GM12872 (cell line): ENCODE measurements around the gene SLC22A12.

Source experiments
- TF ChIP-seq, protein P1 (sequence below): IDR thresholded peaks from 3 replicates; pipeline ENCODE4 v1.5.1; 2011; ENCODE audit warnings: low read depth, mild to moderate bottlenecking, low read length, moderate library complexity; ENCODE audit not compliant: insufficient read depth

SLC22A12 gene

DNA sequence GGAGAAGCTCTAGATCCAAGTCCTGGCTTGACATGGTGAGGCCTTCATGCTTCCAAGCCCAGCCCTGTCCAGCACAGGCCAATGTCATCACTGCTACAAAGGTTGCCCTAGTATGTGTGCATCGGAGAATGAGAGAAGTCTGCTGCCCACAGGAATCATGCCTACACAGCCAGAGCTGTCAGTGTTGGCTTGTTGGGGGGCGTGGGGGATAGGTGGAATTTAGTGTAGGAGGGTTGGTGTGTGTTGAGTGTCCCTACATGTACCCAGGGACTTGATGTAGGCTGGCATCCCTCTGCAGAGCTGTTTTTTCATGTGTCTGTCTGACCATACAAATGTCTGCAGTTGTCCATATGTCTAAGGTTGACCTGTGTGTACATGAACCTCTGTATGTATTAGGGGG is 37.6 kb downstream of the SLC22A12 start:
- TF ChIP-seq, protein P1, sequence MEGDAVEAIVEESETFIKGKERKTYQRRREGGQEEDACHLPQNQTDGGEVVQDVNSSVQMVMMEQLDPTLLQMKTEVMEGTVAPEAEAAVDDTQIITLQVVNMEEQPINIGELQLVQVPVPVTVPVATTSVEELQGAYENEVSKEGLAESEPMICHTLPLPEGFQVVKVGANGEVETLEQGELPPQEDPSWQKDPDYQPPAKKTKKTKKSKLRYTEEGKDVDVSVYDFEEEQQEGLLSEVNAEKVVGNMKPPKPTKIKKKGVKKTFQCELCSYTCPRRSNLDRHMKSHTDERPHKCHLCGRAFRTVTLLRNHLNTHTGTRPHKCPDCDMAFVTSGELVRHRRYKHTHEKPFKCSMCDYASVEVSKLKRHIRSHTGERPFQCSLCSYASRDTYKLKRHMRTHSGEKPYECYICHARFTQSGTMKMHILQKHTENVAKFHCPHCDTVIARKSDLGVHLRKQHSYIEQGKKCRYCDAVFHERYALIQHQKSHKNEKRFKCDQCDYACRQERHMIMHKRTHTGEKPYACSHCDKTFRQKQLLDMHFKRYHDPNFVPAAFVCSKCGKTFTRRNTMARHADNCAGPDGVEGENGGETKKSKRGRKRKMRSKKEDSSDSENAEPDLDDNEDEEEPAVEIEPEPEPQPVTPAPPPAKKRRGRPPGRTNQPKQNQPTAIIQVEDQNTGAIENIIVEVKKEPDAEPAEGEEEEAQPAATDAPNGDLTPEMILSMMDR, result no peak

- TF ChIP-seq, protein P1, result no peak
Measured at GRCh38 chr11:64629103-64629502, 38.1 kb downstream of the SLC22A12 start.

DNA sequence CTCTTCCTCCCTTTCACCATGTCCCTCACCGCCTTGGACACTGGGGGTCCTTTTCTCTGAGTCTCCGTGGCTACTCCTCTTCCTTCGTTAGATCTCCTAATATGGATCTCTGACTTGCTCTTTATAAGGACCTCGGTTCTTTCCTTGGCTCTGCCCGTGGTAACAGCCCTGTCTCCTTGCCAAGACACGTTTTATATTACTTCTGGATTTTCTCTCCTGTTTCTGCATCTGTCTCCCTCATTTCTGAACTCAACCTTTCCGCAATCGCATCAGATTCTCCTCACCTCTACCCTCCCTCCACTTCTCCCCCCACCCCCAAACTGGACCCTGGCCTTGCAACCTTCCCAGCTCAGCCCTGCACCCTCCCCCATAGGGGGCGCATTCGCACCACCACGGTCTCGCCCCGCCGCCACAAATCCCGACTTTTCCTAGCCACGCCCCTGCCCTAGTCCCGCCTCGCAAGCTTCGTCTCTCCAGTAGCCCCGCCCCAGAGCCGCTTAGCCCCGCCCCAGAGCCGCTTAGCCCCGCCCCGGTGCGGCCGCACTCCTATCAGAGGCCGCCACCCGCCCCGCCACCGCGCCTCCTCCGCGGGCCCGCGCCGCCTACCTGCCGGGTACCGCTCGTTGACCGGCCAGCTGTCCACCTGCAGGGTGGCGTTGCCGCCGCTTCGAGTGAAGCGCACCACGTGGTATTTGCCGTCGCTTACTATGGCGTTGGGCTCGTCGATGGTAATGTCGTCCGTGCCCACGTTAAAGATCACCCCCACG is 39.0 kb downstream of the SLC22A12 start:
- TF ChIP-seq, protein P1, result no peak

DNA sequence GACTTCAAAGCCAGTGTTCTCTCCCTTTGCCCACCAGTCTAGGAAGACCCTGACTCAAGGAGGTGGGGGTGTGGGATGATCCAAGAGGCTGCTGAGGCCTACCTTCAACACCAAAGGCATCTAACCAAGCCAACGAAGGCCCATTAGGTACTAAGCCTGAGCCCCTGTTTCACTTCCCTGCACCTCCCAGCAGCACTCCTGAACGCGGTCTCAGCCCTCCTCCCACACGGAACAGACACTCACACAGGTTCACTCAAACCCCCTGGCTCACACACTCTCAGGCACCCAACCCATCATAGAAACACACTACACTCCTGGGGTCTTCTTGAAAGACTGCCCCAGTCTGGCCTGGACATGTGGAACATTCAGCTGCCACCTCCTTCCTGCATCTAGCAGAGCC is 40.7 kb downstream of the SLC22A12 start:
- TF ChIP-seq, protein P1, result no peak

DNA sequence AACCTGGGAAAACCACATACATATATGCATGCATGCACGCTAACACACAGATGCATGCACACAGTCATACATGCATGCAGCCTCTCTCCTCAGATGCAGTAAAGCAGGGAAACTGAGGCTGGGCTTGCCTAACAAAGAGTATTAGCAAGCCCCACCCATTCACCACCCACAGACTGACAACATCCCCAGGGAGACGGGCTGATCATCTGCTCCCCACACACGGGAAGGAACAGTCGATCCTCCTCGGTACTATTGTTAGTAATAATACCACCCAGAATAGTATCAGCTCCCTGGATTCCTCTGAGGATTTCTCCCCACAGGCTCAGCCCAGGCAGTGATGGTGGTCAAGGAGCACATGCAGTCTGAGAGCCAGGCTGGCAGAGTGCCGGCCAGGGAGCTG is 41.2 kb downstream of the SLC22A12 start:
- TF ChIP-seq, protein P1, result no peak

- TF ChIP-seq, protein P1, result no peak
Measured at GRCh38 chr11:64632654-64633053, 41.6 kb downstream of the SLC22A12 start.

DNA sequence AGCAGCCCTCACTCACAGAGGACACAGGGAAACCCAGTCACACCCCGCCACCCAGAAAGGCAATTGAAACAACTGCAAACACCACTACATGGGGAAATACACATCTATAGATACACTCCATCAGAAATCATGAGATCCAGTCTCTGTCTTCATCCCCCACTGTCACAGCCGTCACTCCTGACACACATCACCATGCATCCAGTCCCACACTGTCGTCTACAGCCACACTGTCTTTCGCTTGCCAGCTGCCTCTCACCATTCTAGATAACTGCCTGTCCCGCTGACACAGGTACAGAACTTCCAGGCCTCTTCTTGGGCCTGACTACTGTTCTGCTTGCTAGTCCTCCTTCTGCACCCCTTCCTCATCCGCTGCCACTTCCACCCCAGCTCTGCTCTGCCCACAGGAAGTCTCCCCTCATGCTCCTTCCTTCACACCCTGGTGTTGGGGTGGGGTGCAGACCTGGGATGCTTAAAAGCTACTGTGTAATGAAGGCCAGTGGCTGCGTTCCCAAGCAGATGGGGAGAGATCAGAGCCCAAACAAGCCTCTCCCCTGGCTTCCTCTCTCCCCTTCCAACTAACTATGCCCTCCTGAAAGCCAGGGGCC is 42.6 kb downstream of the SLC22A12 start:
- TF ChIP-seq, protein P1, result no peak
